Coronary artery (tissue), 2 donors: ENCODE measurements around the gene ABHD10.

Source experiments
- DNase-seq: peaks from one replicate; pipeline ENCODE4 v3.0.0-alpha.2; 2017; ENCODE audit warnings: low spot score
- H3K27ac ChIP-seq, 2 donors: fragments of 200-600 bp; sonication (generic); one replicate each; pipeline ENCODE4 v1.5.1; 2016 to 2019
- H3K4me3 ChIP-seq: fragments of 200-600 bp; sonication (generic); 2 replicates; pipeline ENCODE4 v1.5.1; 2016; ENCODE audit warnings: mild to moderate bottlenecking, moderate library complexity
- TF ChIP-seq, protein P1 (sequence below): fragments of 200-600 bp; sonication (generic); IDR thresholded peaks from one replicate; pipeline ENCODE4 v1.5.1; 2019; ENCODE audit warnings: antibody characterized with exemption

ABHD10 gene

GRCh38 chr3:111980716-111981456 is 2.1 kb downstream of the ABHD10 start:
- no peak for DNase-seq
- peak overlapping the region; percentile 31 for H3K4me3 ChIP-seq
- no peak overlapping the region for H3K27ac ChIP-seq
- TF ChIP-seq, protein P1, sequence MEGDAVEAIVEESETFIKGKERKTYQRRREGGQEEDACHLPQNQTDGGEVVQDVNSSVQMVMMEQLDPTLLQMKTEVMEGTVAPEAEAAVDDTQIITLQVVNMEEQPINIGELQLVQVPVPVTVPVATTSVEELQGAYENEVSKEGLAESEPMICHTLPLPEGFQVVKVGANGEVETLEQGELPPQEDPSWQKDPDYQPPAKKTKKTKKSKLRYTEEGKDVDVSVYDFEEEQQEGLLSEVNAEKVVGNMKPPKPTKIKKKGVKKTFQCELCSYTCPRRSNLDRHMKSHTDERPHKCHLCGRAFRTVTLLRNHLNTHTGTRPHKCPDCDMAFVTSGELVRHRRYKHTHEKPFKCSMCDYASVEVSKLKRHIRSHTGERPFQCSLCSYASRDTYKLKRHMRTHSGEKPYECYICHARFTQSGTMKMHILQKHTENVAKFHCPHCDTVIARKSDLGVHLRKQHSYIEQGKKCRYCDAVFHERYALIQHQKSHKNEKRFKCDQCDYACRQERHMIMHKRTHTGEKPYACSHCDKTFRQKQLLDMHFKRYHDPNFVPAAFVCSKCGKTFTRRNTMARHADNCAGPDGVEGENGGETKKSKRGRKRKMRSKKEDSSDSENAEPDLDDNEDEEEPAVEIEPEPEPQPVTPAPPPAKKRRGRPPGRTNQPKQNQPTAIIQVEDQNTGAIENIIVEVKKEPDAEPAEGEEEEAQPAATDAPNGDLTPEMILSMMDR, result no peak

DNA sequence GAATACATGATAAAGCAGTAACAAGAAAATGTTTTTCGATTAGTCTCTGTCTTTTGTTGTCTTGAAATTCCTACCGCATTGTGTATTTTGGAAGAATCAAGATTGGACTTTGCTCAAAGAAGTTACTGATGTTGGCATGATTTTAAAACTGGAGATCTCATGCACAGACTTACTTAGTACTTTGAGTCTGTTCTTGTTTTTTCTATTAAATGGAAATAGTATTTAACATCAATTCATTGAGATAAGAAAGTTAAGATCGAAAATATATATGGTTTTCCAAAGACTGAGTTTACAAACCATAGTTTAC is 2.6 kb downstream of the ABHD10 start:
- no peak for DNase-seq
- TF ChIP-seq, protein P1, result no peak
- Histone ChIP-seq H3K4me3 (no peak overlapping the region), H3K27ac (no peak overlapping the region)

GRCh38 chr3:111984636-111985298 is 5.9 kb downstream of the ABHD10 start:
- DNase-seq, result no peak
- Histone ChIP-seq H3K27ac (no peak overlapping the region), H3K4me3 (no peak overlapping the region)
- TF ChIP-seq, protein P1, result no peak

DNA sequence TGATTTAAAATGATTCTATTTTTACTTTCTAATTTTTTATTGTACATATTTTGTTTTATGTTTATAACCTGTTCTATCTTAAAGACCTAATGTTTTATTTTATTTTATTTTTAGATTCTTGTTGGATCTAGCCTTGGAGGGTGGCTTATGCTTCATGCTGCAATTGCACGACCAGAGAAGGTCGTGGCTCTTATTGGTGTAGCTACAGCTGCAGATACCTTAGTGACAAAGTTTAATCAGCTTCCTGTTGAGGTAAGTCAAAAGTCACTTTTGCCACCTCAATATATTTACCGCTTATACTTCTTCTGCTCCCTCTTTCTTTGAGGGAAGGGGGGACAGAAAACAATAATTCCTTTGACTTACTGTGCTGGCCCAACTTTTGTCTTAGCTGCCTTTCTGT is 8.0 kb downstream of the ABHD10 start:
- TF ChIP-seq, protein P1, result no peak
- DNase-seq, result no peak
- no peak overlapping the region for H3K4me3 ChIP-seq
- H3K27ac ChIP-seq, result no peak overlapping the region

- H3K27ac ChIP-seq, result no peak overlapping the region
- H3K4me3 ChIP-seq, result no peak overlapping the region
- DNase-seq, result no peak
- TF ChIP-seq, protein P1, result no peak
These were observed 10.3 kb downstream of the ABHD10 start for GRCh38 chr3:111989061-111989678.

DNA sequence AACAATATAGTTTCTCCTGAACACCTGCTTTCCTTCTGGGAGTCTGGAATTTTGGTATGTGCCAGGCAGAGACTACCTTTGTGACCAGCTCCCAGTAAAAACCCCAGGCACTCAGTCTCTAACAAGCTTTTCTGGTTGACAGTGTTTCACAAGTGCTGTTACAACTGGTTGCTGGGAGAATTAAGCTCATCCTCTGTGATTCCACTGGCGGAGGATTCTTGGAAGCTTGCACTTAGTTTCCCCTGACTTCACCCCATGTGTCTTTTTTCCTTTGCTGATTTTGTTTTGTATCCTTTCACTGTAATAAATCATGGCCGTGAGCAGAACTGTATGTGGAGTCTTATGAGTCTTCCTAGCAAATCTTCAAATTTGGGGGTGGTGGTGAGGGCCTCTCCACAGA is 14.2 kb downstream of the ABHD10 start:
- TF ChIP-seq, protein P1, result no peak
- no peak for DNase-seq
- no peak overlapping the region for H3K4me3 ChIP-seq
- no peak overlapping the region for H3K27ac ChIP-seq
